ENCODE results near the gene MAPKBP1.

The MAPKBP1 gene

GRCh38 chr15:41825572-41826535 lies 51.6 kb downstream of the MAPKBP1 start:
- Histone ChIP-seq H3K4me3 (replicated peaks; ENCODE audit: insufficient read depth, low read length) (no peak overlapping the region), H3K27me3 (ENCODE audit: insufficient read depth, poor library complexity, severe bottlenecking) (no peaks in the 10 kb centered on the region), H3K27ac (replicated peaks) (no peak overlapping the region)
- TF ChIP-seq SPI1 (IDR thresholded peaks at IDR 0.05; ENCODE audit: borderline replicate concordance, low read depth): no peak
- DNase-seq (ENCODE audit: low read depth in 1 of 2, low spot score in 1 of 2): no peak

GRCh38 chr15:41827290-41827879 lies 53.1 kb downstream of the MAPKBP1 start:
- Histone ChIP-seq H3K27me3 (ENCODE audit: insufficient read depth, poor library complexity, severe bottlenecking) (no peaks in the 10 kb centered on the region), H3K4me3 (replicated peaks; ENCODE audit: insufficient read depth, low read length) (peak overlapping the region; percentile 94), H3K27ac (replicated peaks) (peak overlapping the region; percentile 9)
- no peak for DNase-seq (ENCODE audit: low read depth in 1 of 2, low spot score in 1 of 2)
- TF ChIP-seq REST (IDR thresholded peaks at IDR 0.05; ENCODE audit: insufficient replicate concordance, low read depth): no peak

- peak within 1 kb of the TSS; percentile 66 for H3K27ac ChIP-seq (replicated peaks)
These were observed 53.9 kb downstream of the MAPKBP1 start, which contains the start of gene JMJD7 for GRCh38 chr15:41827880-41828806. Gene JMJD7, plus strand, starts transcription at chr15:41828092. Its CDS starts 33 bp downstream, at chr15:41828125.

GRCh38 chr15:41828807-41829141 lies 54.5 kb downstream of the MAPKBP1 start:
- H3K27ac ChIP-seq (replicated peaks): peak overlapping the region; percentile 66; the same call in 1 of the 2 replicates
- DNase-seq (ENCODE audit: low read depth in 1 of 2, low spot score in 1 of 2): no peak

More at GRCh38 chr15:41827880-41828806, 53.9 kb downstream of the MAPKBP1 start, which contains the start of gene JMJD7:
- TF ChIP-seq GABPA (IDR thresholded peaks at IDR 0.05; ENCODE audit: low read depth) (no peak), POLR2AphosphoS5 (IDR thresholded peaks at IDR 0.05; ENCODE audit: low read depth) (peak; percentile 60; the same call in 1 of the 2 replicates), REST (IDR thresholded peaks at IDR 0.05; ENCODE audit: insufficient replicate concordance, low read depth) (peak; percentile 31), SPI1 (IDR thresholded peaks at IDR 0.05; ENCODE audit: borderline replicate concordance, low read depth) (no peak)
- peak within 1 kb of the TSS; percentile 94 for H3K4me3 ChIP-seq (replicated peaks; ENCODE audit: insufficient read depth, low read length)
- no peaks in the 10 kb centered on the region for H3K27me3 ChIP-seq (ENCODE audit: insufficient read depth, poor library complexity, severe bottlenecking)
- peak; percentile 72 to 89 for DNase-seq (ENCODE audit: low read depth in 1 of 2, low spot score in 1 of 2)

More at GRCh38 chr15:41828807-41829141, 54.5 kb downstream of the MAPKBP1 start:
- peak overlapping the region; percentile 94 for H3K4me3 ChIP-seq (replicated peaks; ENCODE audit: insufficient read depth, low read length)
- TF ChIP-seq REST (IDR thresholded peaks at IDR 0.05; ENCODE audit: insufficient replicate concordance, low read depth) (no peak), POLR2AphosphoS5 (IDR thresholded peaks at IDR 0.05; ENCODE audit: low read depth) (no peak), CTCF (IDR thresholded peaks at IDR 0.05; ENCODE audit: insufficient read depth, low read length) (no peak), GABPA (IDR thresholded peaks at IDR 0.05; ENCODE audit: low read depth) (no peak), SPI1 (IDR thresholded peaks at IDR 0.05; ENCODE audit: borderline replicate concordance, low read depth) (no peak)
- H3K27me3 ChIP-seq (ENCODE audit: insufficient read depth, poor library complexity, severe bottlenecking): no peaks in the 10 kb centered on the region
